Measurements from ENCODE around the gene MRPL54. TPM values are rescaled to one million over a fixed set of nuclear protein-coding genes. Genes with fewer than 3 reads are reported as not detected.

Gene MRPL54
- total and polyA plus RNA-seq, 2 experiments from 2014 or later, result 42.2 to 86.8 TPM

GRCh38 chr19:3767050-3767449 lies 4.6 kb downstream of the MRPL54 start:
- no peaks in the 10 kb centered on the region for H4K20me1 ChIP-seq (ENCODE audit: insufficient read depth, poor library complexity, severe bottlenecking)
- H2AFZ ChIP-seq, result no peak overlapping the region
- no peaks in the 10 kb centered on the region for H3K4me1 ChIP-seq (ENCODE audit: insufficient read depth)
- H3K4me2 ChIP-seq, result no peak overlapping the region
- H3K27ac ChIP-seq, result no peak overlapping the region
- H3K4me3 ChIP-seq, result no peak overlapping the region
- no peak for DNase-seq (ENCODE audit: low spot score)
- peaks cover 9% of the 10 kb centered on the region for H3K79me2 ChIP-seq
- no peaks in the 10 kb centered on the region for H3K36me3 ChIP-seq (replicated peaks; ENCODE audit: insufficient read depth, low read depth)
- 95% methylated on average over 22 of the region's 23 CpGs for WGBS (ENCODE audit: low lambda C conversion rate, missing lambda C conversion rate)
- H3K9me2 ChIP-seq (replicated peaks; ENCODE audit: insufficient read depth), result no peaks in the 10 kb centered on the region
- no peaks in the 10 kb centered on the region for H3K9me3 ChIP-seq (ENCODE audit: low read depth)
- TF ChIP-seq EZH2 (IDR thresholded peaks at IDR 0.05; ENCODE audit: borderline replicate concordance), result no peak
- no peak for TF ChIP-seq EZH2phosphoT487 (IDR thresholded peaks at IDR 0.05; ENCODE audit: low read depth, severe bottlenecking, unreplicated experiment)
- TF ChIP-seq CTCF (IDR thresholded peaks at IDR 0.05; ENCODE audit: poor library complexity), result no peak
- no peaks in the 10 kb centered on the region for H3K27me3 ChIP-seq

- Histone ChIP-seq H3K9me2 (replicated peaks; ENCODE audit: insufficient read depth) (no peaks in the 10 kb centered on the region), H3K79me2 (peaks cover 9% of the 10 kb centered on the region), H3K4me1 (ENCODE audit: insufficient read depth) (no peaks in the 10 kb centered on the region), H2AFZ (no peak overlapping the region), H3K27ac (no peak overlapping the region), H4K20me1 (ENCODE audit: insufficient read depth, poor library complexity, severe bottlenecking) (no peaks in the 10 kb centered on the region), H3K4me2 (no peak overlapping the region), H3K4me3 (no peak overlapping the region), H3K27me3 (no peaks in the 10 kb centered on the region), H3K9me3 (ENCODE audit: low read depth) (no peaks in the 10 kb centered on the region), H3K36me3 (replicated peaks; ENCODE audit: insufficient read depth, low read depth) (no peaks in the 10 kb centered on the region)
- TF ChIP-seq EZH2phosphoT487 (IDR thresholded peaks at IDR 0.05; ENCODE audit: low read depth, severe bottlenecking, unreplicated experiment), result no peak
- TF ChIP-seq EZH2 (IDR thresholded peaks at IDR 0.05; ENCODE audit: borderline replicate concordance), result no peak
- no peak for TF ChIP-seq CTCF (IDR thresholded peaks at IDR 0.05; ENCODE audit: poor library complexity)
- no peak for DNase-seq (ENCODE audit: low spot score)
- 95% methylated on average over 22 of the region's 25 CpGs for WGBS (ENCODE audit: low lambda C conversion rate, missing lambda C conversion rate)
Measured at GRCh38 chr19:3768015-3768747, 5.7 kb downstream of the MRPL54 start.

GRCh38 chr19:3768748-3769099 lies 6.2 kb downstream of the MRPL54 start:
- Histone ChIP-seq H3K27me3 (no peaks in the 10 kb centered on the region), H3K79me2 (peaks cover 4% of the 10 kb centered on the region), H3K9me3 (ENCODE audit: low read depth) (no peaks in the 10 kb centered on the region), H3K4me2 (no peak overlapping the region), H3K27ac (no peak overlapping the region), H2AFZ (no peak overlapping the region), H3K4me3 (no peak overlapping the region), H3K9me2 (replicated peaks; ENCODE audit: insufficient read depth) (no peaks in the 10 kb centered on the region), H4K20me1 (ENCODE audit: insufficient read depth, poor library complexity, severe bottlenecking) (no peaks in the 10 kb centered on the region), H3K36me3 (replicated peaks; ENCODE audit: insufficient read depth, low read depth) (no peaks in the 10 kb centered on the region), H3K4me1 (ENCODE audit: insufficient read depth) (no peaks in the 10 kb centered on the region)
- 93% methylated on average over 2 of the region's 7 CpGs for WGBS (ENCODE audit: low lambda C conversion rate, missing lambda C conversion rate)
- TF ChIP-seq EZH2 (IDR thresholded peaks at IDR 0.05; ENCODE audit: borderline replicate concordance) (no peak), CTCF (IDR thresholded peaks at IDR 0.05; ENCODE audit: poor library complexity) (no peak), EZH2phosphoT487 (IDR thresholded peaks at IDR 0.05; ENCODE audit: low read depth, severe bottlenecking, unreplicated experiment) (no peak)
- no peak for DNase-seq (ENCODE audit: low spot score)

All from hepatocyte (in vitro differentiated cells).